Keratinocyte (primary cell): ENCODE measurements around the gene CARD18. TPM values are rescaled to one million over a fixed set of nuclear protein-coding genes. Genes with fewer than 3 reads are reported as not detected.

ENCODE experiments used
- DNase-seq: peaks from one replicate; pipeline ENCODE4 v3.0.0-alpha.2; 2011; ENCODE audit warnings: low read depth, missing footprints, low spot score
- FAIRE-seq: peaks from 2 replicates; lab custom pipeline; 2011; peaks lifted over from hg19 to GRCh38; lab: Jason Lieb, UNC
- H2AFZ ChIP-seq: 2 replicates; pipeline ENCODE4 v1.6.0; 2012; ENCODE audit warnings: low read length, control low read depth, inconsistent platforms; ENCODE audit not compliant: control insufficient read depth
- H3K27ac ChIP-seq: 2 replicates; pipeline ENCODE4 v1.5.1; 2011; ENCODE audit warnings: low read length; ENCODE audit not compliant: control insufficient read depth, insufficient read depth
- H3K27me3 ChIP-seq: 3 replicates; pipeline ENCODE4 v1.6.0; 2011; ENCODE audit warnings: low read length; ENCODE audit not compliant: control insufficient read depth, insufficient read depth; ENCODE audit errors: extremely low read depth
- H3K36me3 ChIP-seq, 2 experiments: 2 replicates in 1 of 2; 3 replicates in 1 of 2; pipeline ENCODE4 v1.5.1; 2011; ENCODE audit warnings: low read length in 2 of 2, mild to moderate bottlenecking in 1 of 2; ENCODE audit not compliant: control insufficient read depth in 2 of 2, insufficient read depth in 2 of 2; ENCODE audit errors: extremely low read depth in 1 of 2
- H3K4me1 ChIP-seq: 3 replicates; pipeline ENCODE4 v1.5.1; 2011; ENCODE audit warnings: low read length; ENCODE audit not compliant: control insufficient read depth, insufficient read depth; ENCODE audit errors: extremely low read depth
- H3K4me2 ChIP-seq: 3 replicates; pipeline ENCODE4 v1.6.0; 2011; ENCODE audit warnings: low read depth, low read length; ENCODE audit not compliant: control insufficient read depth, insufficient read depth; ENCODE audit errors: extremely low read depth
- H3K4me3 ChIP-seq, 3 experiments: fragments of 200-600 bp in 1 of 3; sonication (generic) in 1 of 3; 2 replicates in 2 of 3; 3 replicates in 1 of 3; pipeline ENCODE4 v1.5.1; 2011 to 2016; ENCODE audit warnings: low read length in 3 of 3, mild to moderate bottlenecking in 3 of 3, control low read depth in 2 of 3, inconsistent platforms in 1 of 3, low read depth in 1 of 3, mixed read lengths in 1 of 3, mixed run types in 1 of 3, moderate library complexity in 1 of 3; ENCODE audit not compliant: control insufficient read depth in 2 of 3, insufficient read depth in 2 of 3; ENCODE audit errors: extremely low read depth in 1 of 3
- H3K79me2 ChIP-seq: 2 replicates; pipeline ENCODE4 v1.6.0; 2012; ENCODE audit warnings: low read length; ENCODE audit not compliant: control insufficient read depth, insufficient read depth
- H3K9ac ChIP-seq: 3 replicates; pipeline ENCODE4 v1.6.0; 2011; ENCODE audit warnings: low read length; ENCODE audit not compliant: control insufficient read depth, insufficient read depth; ENCODE audit errors: extremely low read depth
- H3K9me1 ChIP-seq: 3 replicates; pipeline ENCODE4 v1.6.0; 2011; ENCODE audit warnings: low read length; ENCODE audit not compliant: control insufficient read depth, insufficient read depth; ENCODE audit errors: extremely low read depth
- H3K9me3 ChIP-seq: 2 replicates; pipeline ENCODE4 v1.5.1; 2012; ENCODE audit warnings: low read depth, low read length; ENCODE audit not compliant: control insufficient read depth
- H4K20me1 ChIP-seq: 3 replicates; pipeline ENCODE4 v1.6.0; 2011; ENCODE audit warnings: low read length; ENCODE audit not compliant: control insufficient read depth, insufficient read depth; ENCODE audit errors: extremely low read depth
- EZH2 ChIP-seq: IDR thresholded peaks from one replicate; pipeline ENCODE4 v1.6.1; 2012; ENCODE audit warnings: inconsistent platforms, mild to moderate bottlenecking, low read length, moderate library complexity
- dilution Hi-C: fragments of 300-500 bp; cut with MboI; formaldehyde crosslinking; loops from one replicate; pipeline ENCODE4 v1.7.0; 2020; ENCODE audit warnings: low sequenced_read_pairs; ENCODE audit not compliant: extremely low pct_ligation_motif_present
- polyA plus RNA-seq, 5 experiments: library from polyadenylated mRNA; depleted of rRNA in 3 of 5; stranded (reverse) in 3 of 5; stranded (forward) in 1 of 5; unstranded in 1 of 5; fragments of >200 nt; gene quantifications; 1 replicate in 1 of 5; 2 replicates in 3 of 5; 3 replicates in 1 of 5; pipeline versions ENCODE4 v1.2.1 to v1.2.3, GENCODE V29; 2011 to 2012; ENCODE audit warnings: missing spikeins in 2 of 5, low read depth in 1 of 5, low replicate concordance in 1 of 5
- TF ChIP-seq, protein P1 (sequence below), 3 experiments: IDR thresholded peaks in 1 of 3; conservative IDR thresholded peaks in 1 of 3; optimal IDR thresholded peaks in 1 of 3; 2 replicates in 2 of 3; 3 replicates in 1 of 3; pipeline versions ENCODE3 to v1.5.1; 2011; ENCODE audit warnings: low read length in 3 of 3, mild to moderate bottlenecking in 3 of 3, moderate library complexity in 2 of 3, control low read depth in 1 of 3, inconsistent platforms in 1 of 3; ENCODE audit not compliant: insufficient read depth in 2 of 3; ENCODE audit errors: extremely low read depth in 1 of 3

Gene CARD18
- polyA plus RNA-seq, 1 donor (not counting 4 experiments of a cell fraction or from before 2014, with no cell fraction given), result 10.4 TPM

DNA sequence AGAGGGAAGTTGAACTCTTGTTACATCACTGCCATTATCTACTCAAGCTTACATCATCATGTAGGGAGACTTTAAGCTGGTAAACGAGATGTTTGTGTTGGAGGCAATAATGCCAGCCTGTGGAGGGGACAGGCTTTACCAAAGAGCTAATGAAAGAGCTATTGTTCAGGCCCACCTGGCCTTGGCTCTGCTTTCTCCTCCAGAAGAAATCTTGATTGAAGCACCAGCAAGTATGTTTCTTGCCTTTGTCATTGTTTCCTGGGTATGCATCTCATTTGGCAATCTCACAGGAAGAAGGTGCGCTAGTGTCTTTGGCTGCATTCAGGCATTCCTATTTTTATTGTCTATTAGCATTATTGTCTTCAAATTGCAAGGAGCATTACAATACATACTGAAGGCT is 16.7 kb upstream of the CARD18 start:
- TF ChIP-seq EZH2, result no peak
- TF ChIP-seq, protein P1, sequence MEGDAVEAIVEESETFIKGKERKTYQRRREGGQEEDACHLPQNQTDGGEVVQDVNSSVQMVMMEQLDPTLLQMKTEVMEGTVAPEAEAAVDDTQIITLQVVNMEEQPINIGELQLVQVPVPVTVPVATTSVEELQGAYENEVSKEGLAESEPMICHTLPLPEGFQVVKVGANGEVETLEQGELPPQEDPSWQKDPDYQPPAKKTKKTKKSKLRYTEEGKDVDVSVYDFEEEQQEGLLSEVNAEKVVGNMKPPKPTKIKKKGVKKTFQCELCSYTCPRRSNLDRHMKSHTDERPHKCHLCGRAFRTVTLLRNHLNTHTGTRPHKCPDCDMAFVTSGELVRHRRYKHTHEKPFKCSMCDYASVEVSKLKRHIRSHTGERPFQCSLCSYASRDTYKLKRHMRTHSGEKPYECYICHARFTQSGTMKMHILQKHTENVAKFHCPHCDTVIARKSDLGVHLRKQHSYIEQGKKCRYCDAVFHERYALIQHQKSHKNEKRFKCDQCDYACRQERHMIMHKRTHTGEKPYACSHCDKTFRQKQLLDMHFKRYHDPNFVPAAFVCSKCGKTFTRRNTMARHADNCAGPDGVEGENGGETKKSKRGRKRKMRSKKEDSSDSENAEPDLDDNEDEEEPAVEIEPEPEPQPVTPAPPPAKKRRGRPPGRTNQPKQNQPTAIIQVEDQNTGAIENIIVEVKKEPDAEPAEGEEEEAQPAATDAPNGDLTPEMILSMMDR (optimal IDR thresholded peaks at IDR 0.05 in 1 of 3, IDR thresholded peaks at IDR 0.05 in 1 of 3, conservative IDR thresholded peaks at IDR 0.05 in 1 of 3; ENCODE audit: extremely low read depth in 1 of 3, insufficient read depth in 2 of 3, low read length in 3 of 3), result no peak
- no peaks in the 10 kb centered on the region for H3K79me2 ChIP-seq
- H3K4me1 ChIP-seq, result no peaks in the 10 kb centered on the region
- no peak overlapping the region for H3K9ac ChIP-seq
- H3K4me2 ChIP-seq, result no peak overlapping the region
- H3K9me3 ChIP-seq, result no peaks in the 10 kb centered on the region
- DNase-seq (no peak), FAIRE-seq (no peak)
- no peak overlapping the region for H2AFZ ChIP-seq
- H3K4me3 ChIP-seq, result no peak overlapping the region
- H3K36me3 ChIP-seq, result no peaks in the 10 kb centered on the region
- dilution Hi-C loops, result no loop called here
- no peak overlapping the region for H3K27ac ChIP-seq
- H4K20me1 ChIP-seq, result no peaks in the 10 kb centered on the region
- no peaks in the 10 kb centered on the region for H3K9me1 ChIP-seq
- H3K27me3 ChIP-seq, result no peaks in the 10 kb centered on the region

DNA sequence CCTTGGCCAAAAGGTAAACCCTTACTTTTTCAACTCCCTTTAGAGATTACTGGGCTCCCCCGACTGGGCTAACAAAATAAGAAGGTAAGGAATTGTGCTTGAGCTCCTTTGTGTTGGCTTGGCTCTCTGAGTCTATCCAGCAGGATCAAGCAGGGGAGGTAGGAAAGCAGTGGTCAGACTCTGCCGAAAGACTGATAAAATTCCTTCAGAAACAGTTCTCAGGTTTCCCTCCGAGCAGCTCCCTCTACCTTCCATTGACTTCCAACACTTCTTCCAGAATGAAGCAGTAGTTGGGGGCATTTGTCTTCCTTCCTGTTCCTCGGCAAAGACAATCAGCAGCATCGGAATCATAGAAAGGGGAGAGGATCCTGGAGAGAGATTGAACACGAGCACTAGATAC is 16.1 kb upstream of the CARD18 start:
- Histone ChIP-seq H3K4me3 (no peak overlapping the region), H4K20me1 (no peaks in the 10 kb centered on the region), H3K79me2 (no peaks in the 10 kb centered on the region), H3K9me1 (no peaks in the 10 kb centered on the region), H3K27ac (no peak overlapping the region), H3K27me3 (no peaks in the 10 kb centered on the region), H3K36me3 (no peaks in the 10 kb centered on the region), H3K4me1 (no peaks in the 10 kb centered on the region), H3K4me2 (no peak overlapping the region), H3K9ac (no peak overlapping the region), H2AFZ (no peak overlapping the region), H3K9me3 (no peaks in the 10 kb centered on the region)
- dilution Hi-C loops, result no loop called here
- TF ChIP-seq EZH2, result no peak
- TF ChIP-seq, protein P1 (optimal IDR thresholded peaks at IDR 0.05 in 1 of 3, IDR thresholded peaks at IDR 0.05 in 1 of 3, conservative IDR thresholded peaks at IDR 0.05 in 1 of 3; ENCODE audit: extremely low read depth in 1 of 3, insufficient read depth in 2 of 3, low read length in 3 of 3), result no peak
- DNase-seq (no peak), FAIRE-seq (no peak)
